HepG2 (cell line): ENCODE results near the gene LRRC19. TPM values are rescaled to one million over a fixed set of nuclear protein-coding genes. Genes with fewer than 3 reads are reported as not detected.

ENCODE experiments used
- ISX ChIP-seq: sonication (generic); formaldehyde crosslinking; conservative IDR thresholded peaks from 2 replicates; pipeline ENCODE4 v1.5.0; 2020; ENCODE audit warnings: missing genetic modification reagents
- NBN ChIP-seq: fragments of 450-650 bp; conservative IDR thresholded peaks from 2 replicates; pipeline ENCODE4 v1.6.1; 2017
- RXRB ChIP-seq: IDR thresholded peaks from 2 replicates; pipeline ENCODE4 v1.6.1; 2016; ENCODE audit warnings: borderline replicate concordance, missing genetic modification reagents, missing compliant biosample characterization
- SPEN ChIP-seq: sonication (generic); formaldehyde crosslinking; IDR thresholded peaks from 2 replicates; pipeline ENCODE4 v1.5.1; 2020; ENCODE audit warnings: low read depth, mild to moderate bottlenecking, missing genetic modification reagents
- TP53 ChIP-seq: sonication (generic); formaldehyde crosslinking; conservative IDR thresholded peaks from 2 replicates; pipeline ENCODE4 v1.4.0; 2020; ENCODE audit warnings: missing genetic modification reagents
- ZNF17 ChIP-seq: sonication (generic); formaldehyde crosslinking; IDR thresholded peaks from 2 replicates; pipeline ENCODE4 v1.5.0; 2020; ENCODE audit warnings: mild to moderate bottlenecking, missing genetic modification reagents
- ZNF256 ChIP-seq: sonication (generic); formaldehyde crosslinking; conservative IDR thresholded peaks from 2 replicates; pipeline ENCODE4 v1.4.0; 2020; ENCODE audit warnings: missing genetic modification reagents
- ZNF547 ChIP-seq: sonication (generic); formaldehyde crosslinking; IDR thresholded peaks from 2 replicates; pipeline ENCODE4 v1.5.1; 2020; ENCODE audit warnings: mild to moderate bottlenecking, missing genetic modification reagents
- ZNF766 ChIP-seq: sonication (generic); formaldehyde crosslinking; IDR thresholded peaks from 2 replicates; pipeline ENCODE4 v1.5.0; 2020; ENCODE audit warnings: missing genetic modification reagents, borderline replicate concordance
- polyA plus RNA-seq, 8 experiments: library from polyadenylated mRNA; depleted of rRNA in 3 of 8; stranded (reverse) in 7 of 8; unstranded in 1 of 8; fragments of >200 nt; fragmentation: Illumina TruSeq in 4 of 8; extraction: Trizol in 4 of 8; gene quantifications; 2 replicates each; pipeline versions ENCODE4 v1.2.1 to v1.2.3, GENCODE V29; 2011 to 2016; ENCODE audit warnings: low read depth in 4 of 8, missing spikeins in 1 of 8, mixed read lengths in 1 of 8; ENCODE audit not compliant: insufficient read depth in 1 of 8
- total RNA-seq, 5 experiments: library from RNA; depleted of rRNA; stranded (reverse); fragments of >200 nt; fragmentation: Illumina TruSeq; extraction: Trizol; gene quantifications; 2 replicates each; pipeline ENCODE4 v1.2.3, GENCODE V29; 2016; ENCODE audit warnings: low read depth in 1 of 5
- TF ChIP-seq, protein P1 (sequence below): sonication (generic); formaldehyde crosslinking; IDR thresholded peaks from 2 replicates; pipeline ENCODE4 v1.5.0; 2020; ENCODE audit warnings: mild to moderate bottlenecking, missing genetic modification reagents, borderline replicate concordance
- TF ChIP-seq, protein P2 (sequence below): sonication (generic); IDR thresholded peaks from 2 replicates; pipeline ENCODE4 v1.6.1; 2016; ENCODE audit warnings: low read depth, borderline replicate concordance
- TF ChIP-seq, protein P3 (sequence below): sonication (generic); formaldehyde crosslinking; conservative IDR thresholded peaks from 2 replicates; pipeline ENCODE4 v1.4.0; 2020; ENCODE audit warnings: missing genetic modification reagents
- TF ChIP-seq, protein P4 (sequence below): sonication (generic); formaldehyde crosslinking; IDR thresholded peaks from 2 replicates; pipeline ENCODE4 v1.4.0; 2020; ENCODE audit warnings: missing genetic modification reagents
- TF ChIP-seq, protein P5 (sequence below): fragments of 450-650 bp; IDR thresholded peaks from 2 replicates; pipeline ENCODE4 v1.6.1; 2017; ENCODE audit warnings: mild to moderate bottlenecking

LRRC19 gene
- total and polyA plus RNA-seq, 2 of the 13 experiments (the other 11 are each of a cell fraction or from before 2014, with no cell fraction given): not detected

DNA sequence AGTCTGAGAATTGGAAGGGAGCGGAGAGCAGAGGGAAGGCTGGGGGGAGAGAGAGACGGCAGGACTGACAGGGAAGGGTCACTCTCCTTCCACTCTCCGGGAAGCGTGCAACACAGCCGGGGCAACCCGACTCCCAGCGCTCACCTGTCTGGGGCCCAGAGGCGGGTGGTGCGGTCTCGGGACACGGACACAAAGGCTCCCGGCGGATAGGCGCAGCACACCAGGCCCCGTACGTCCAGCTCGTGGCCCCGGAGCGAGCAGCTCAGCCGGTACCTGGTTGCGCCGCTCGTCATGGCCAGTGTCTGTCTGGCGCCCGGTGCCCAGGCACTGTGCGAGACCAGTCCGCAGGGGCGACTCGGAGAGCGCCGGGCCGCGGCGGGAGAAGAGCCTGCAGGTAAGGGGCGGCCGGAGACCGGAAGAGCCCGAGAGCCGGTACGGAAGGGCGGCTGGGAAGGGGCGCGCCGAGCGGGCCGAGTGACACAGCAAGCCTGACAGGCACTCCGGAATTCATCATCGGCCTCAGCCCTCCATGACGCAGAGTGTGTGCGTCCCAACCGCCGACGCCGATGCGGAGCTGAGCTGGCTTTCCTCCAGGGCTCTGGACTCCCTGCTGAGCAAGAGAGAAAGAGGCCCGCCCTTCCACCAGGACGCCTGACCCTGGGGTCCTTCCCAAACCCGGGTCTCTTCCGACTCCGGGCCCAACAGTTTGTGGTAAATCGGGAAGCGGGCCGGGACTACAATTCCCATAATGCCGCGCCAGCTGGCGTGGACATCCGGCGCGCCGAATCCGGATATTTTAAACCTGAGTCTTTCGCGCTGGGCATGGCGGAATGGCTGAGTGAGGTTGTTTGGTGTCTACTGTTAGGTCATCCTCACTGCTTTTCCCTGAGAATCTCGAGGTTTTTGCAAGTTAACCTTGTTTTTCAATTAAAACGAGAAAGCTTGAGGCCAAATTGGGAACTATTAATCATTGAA, 58.4 kb downstream of the LRRC19 start, which contains the start of gene PLAA (continued):
- TF ChIP-seq, protein P1, sequence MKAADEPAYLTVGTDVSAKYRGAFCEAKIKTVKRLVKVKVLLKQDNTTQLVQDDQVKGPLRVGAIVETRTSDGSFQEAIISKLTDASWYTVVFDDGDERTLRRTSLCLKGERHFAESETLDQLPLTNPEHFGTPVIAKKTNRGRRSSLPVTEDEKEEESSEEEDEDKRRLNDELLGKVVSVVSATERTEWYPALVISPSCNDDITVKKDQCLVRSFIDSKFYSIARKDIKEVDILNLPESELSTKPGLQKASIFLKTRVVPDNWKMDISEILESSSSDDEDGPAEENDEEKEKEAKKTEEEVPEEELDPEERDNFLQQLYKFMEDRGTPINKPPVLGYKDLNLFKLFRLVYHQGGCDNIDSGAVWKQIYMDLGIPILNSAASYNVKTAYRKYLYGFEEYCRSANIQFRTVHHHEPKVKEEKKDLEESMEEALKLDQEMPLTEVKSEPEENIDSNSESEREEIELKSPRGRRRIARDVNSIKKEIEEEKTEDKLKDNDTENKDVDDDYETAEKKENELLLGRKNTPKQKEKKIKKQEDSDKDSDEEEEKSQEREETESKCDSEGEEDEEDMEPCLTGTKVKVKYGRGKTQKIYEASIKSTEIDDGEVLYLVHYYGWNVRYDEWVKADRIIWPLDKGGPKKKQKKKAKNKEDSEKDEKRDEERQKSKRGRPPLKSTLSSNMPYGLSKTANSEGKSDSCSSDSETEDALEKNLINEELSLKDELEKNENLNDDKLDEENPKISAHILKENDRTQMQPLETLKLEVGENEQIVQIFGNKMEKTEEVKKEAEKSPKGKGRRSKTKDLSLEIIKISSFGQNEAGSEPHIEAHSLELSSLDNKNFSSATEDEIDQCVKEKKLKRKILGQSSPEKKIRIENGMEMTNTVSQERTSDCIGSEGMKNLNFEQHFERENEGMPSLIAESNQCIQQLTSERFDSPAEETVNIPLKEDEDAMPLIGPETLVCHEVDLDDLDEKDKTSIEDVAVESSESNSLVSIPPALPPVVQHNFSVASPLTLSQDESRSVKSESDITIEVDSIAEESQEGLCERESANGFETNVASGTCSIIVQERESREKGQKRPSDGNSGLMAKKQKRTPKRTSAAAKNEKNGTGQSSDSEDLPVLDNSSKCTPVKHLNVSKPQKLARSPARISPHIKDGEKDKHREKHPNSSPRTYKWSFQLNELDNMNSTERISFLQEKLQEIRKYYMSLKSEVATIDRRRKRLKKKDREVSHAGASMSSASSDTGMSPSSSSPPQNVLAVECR (CRISPR knock-in tag): peak; percentile 98
- TF ChIP-seq, protein P2, sequence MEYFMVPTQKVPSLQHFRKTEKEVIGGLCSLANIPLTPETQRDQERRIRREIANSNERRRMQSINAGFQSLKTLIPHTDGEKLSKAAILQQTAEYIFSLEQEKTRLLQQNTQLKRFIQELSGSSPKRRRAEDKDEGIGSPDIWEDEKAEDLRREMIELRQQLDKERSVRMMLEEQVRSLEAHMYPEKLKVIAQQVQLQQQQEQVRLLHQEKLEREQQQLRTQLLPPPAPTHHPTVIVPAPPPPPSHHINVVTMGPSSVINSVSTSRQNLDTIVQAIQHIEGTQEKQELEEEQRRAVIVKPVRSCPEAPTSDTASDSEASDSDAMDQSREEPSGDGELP: peak; percentile 87
- TF ChIP-seq, protein P3, sequence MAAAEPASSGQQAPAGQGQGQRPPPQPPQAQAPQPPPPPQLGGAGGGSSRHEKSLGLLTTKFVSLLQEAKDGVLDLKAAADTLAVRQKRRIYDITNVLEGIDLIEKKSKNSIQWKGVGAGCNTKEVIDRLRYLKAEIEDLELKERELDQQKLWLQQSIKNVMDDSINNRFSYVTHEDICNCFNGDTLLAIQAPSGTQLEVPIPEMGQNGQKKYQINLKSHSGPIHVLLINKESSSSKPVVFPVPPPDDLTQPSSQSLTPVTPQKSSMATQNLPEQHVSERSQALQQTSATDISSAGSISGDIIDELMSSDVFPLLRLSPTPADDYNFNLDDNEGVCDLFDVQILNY (CRISPR knock-in tag): peak; percentile 89; the same call in 1 of the 2 replicates
- TF ChIP-seq ZNF256 (CRISPR knock-in tag) (no peak), ZNF547 (CRISPR knock-in tag) (no peak), ZNF766 (CRISPR knock-in tag) (no peak), TP53 (CRISPR knock-in tag) (no peak), SPEN (CRISPR knock-in tag) (peak; percentile 76), ISX (CRISPR knock-in tag) (no peak), ZNF17 (CRISPR knock-in tag) (no peak), RXRB (CRISPR knock-in tag) (0 out of 2 replicates have a peak, but pooled peaks have one; percentile 23), NBN (no peak)
- TF ChIP-seq, protein P4, sequence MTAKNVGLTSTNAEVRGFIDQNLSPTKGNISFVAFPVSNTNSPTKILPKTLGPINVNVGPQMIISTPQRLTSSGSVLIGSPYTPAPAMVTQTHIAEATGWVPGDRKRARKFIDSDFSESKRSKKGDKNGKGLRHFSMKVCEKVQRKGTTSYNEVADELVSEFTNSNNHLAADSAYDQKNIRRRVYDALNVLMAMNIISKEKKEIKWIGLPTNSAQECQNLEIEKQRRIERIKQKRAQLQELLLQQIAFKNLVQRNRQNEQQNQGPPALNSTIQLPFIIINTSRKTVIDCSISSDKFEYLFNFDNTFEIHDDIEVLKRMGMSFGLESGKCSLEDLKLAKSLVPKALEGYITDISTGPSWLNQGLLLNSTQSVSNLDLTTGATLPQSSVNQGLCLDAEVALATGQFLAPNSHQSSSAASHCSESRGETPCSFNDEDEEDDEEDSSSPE: peak; percentile 94
- TF ChIP-seq, protein P5, sequence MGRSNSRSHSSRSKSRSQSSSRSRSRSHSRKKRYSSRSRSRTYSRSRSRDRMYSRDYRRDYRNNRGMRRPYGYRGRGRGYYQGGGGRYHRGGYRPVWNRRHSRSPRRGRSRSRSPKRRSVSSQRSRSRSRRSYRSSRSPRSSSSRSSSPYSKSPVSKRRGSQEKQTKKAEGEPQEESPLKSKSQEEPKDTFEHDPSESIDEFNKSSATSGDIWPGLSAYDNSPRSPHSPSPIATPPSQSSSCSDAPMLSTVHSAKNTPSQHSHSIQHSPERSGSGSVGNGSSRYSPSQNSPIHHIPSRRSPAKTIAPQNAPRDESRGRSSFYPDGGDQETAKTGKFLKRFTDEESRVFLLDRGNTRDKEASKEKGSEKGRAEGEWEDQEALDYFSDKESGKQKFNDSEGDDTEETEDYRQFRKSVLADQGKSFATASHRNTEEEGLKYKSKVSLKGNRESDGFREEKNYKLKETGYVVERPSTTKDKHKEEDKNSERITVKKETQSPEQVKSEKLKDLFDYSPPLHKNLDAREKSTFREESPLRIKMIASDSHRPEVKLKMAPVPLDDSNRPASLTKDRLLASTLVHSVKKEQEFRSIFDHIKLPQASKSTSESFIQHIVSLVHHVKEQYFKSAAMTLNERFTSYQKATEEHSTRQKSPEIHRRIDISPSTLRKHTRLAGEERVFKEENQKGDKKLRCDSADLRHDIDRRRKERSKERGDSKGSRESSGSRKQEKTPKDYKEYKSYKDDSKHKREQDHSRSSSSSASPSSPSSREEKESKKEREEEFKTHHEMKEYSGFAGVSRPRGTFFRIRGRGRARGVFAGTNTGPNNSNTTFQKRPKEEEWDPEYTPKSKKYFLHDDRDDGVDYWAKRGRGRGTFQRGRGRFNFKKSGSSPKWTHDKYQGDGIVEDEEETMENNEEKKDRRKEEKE: no peak
